ENCODE measurements around the gene PTPRK. TPM values are rescaled to one million over a fixed set of nuclear protein-coding genes. Genes with fewer than 3 reads are reported as not detected.

PTPRK gene
- total and polyA plus RNA-seq, 2 of the 8 experiments (the other 6 are each of a cell fraction or from before 2014, with no cell fraction given), result 11.4 to 47.3 TPM

GRCh38 chr6:128107682-128108081, 412.7 kb downstream of the PTPRK start:
- no peak for TF ChIP-seq KDM4A (IDR thresholded peaks at IDR 0.05; ENCODE audit: low read depth, low read length, severe bottlenecking)
- no peak for TF ChIP-seq SP4 (IDR thresholded peaks at IDR 0.05; ENCODE audit: low read length)
- TF ChIP-seq CBX8 (IDR thresholded peaks at IDR 0.05; ENCODE audit: borderline replicate concordance, low read depth, low read length), result no peak
- TF ChIP-seq GTF2F1 (IDR thresholded peaks at IDR 0.05; ENCODE audit: borderline replicate concordance, low read depth, low read length), result no peak
- no peak for TF ChIP-seq KDM5A (IDR thresholded peaks at IDR 0.05; ENCODE audit: low read length)
- TF ChIP-seq, protein P1, sequence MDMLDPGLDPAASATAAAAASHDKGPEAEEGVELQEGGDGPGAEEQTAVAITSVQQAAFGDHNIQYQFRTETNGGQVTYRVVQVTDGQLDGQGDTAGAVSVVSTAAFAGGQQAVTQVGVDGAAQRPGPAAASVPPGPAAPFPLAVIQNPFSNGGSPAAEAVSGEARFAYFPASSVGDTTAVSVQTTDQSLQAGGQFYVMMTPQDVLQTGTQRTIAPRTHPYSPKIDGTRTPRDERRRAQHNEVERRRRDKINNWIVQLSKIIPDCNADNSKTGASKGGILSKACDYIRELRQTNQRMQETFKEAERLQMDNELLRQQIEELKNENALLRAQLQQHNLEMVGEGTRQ (IDR thresholded peaks at IDR 0.05; ENCODE audit: low read length), result no peak
- no peaks in the 10 kb centered on the region for H4K20me1 ChIP-seq (replicated peaks in 1 of 2; ENCODE audit: control insufficient read depth in 1 of 2, insufficient read depth in 2 of 2, low read length in 2 of 2)
- H3K14ac ChIP-seq (ENCODE audit: insufficient read length), result no peak overlapping the region
- H2BK5ac ChIP-seq (ENCODE audit: low read depth, low read length), result no peak overlapping the region
- no peak overlapping the region for H3K4me2 ChIP-seq (ENCODE audit: insufficient read depth in 1 of 2, low read depth in 2 of 2, low read length in 2 of 2)
- no peak overlapping the region for H2AK5ac ChIP-seq (ENCODE audit: low read depth, low read length)
- FAIRE-seq (no peak), DNase-seq (ENCODE audit: low read depth in 1 of 2, low spot score in 2 of 2) (no peak)
- H4K8ac ChIP-seq (ENCODE audit: extremely low read depth, insufficient read depth, low read length), result no peak overlapping the region
- no peaks in the 10 kb centered on the region for H3K79me1 ChIP-seq (ENCODE audit: low read depth, low read length)
- H3K79me2 ChIP-seq (ENCODE audit: control insufficient read depth in 1 of 2, insufficient read depth in 2 of 2, low read length in 2 of 2), result no peaks in the 10 kb centered on the region
- no peaks in the 10 kb centered on the region for H3K27me3 ChIP-seq (replicated peaks in 1 of 4; ENCODE audit: control insufficient read depth in 3 of 4, extremely low read depth in 1 of 4, insufficient read depth in 3 of 4, low read length in 3 of 4)
- no peak overlapping the region for H2BK20ac ChIP-seq (ENCODE audit: low read length)
- H3K9ac ChIP-seq (replicated peaks in 1 of 4; ENCODE audit: extremely low read depth in 1 of 4, low read depth in 3 of 4, low read length in 3 of 4), result no peak overlapping the region
- 80% methylated on average over 1 of the region's 1 CpG; no CpG with 5 or more reads in 1 of the 2 experiments for WGBS, 2 experiments (ENCODE audit: extremely low coverage in 1 of 2, insufficient coverage in 1 of 2, insufficient read length in 1 of 2, insufficient replicate concordance in 2 of 2, low coverage in 1 of 2, low lambda C conversion rate in 2 of 2, missing lambda C conversion rate in 1 of 2)
- no peak overlapping the region for H4K91ac ChIP-seq (replicated peaks; ENCODE audit: insufficient read length, low read length)
- H3K23ac ChIP-seq (ENCODE audit: insufficient read length), result no peak overlapping the region
- H3K23me2 ChIP-seq (ENCODE audit: low read depth, low read length), result no peaks in the 10 kb centered on the region; the same call in 1 of the 2 replicates
- no peak overlapping the region for H2BK120ac ChIP-seq (replicated peaks; ENCODE audit: low read depth, low read length)
- H3K4me3 ChIP-seq (ENCODE audit: extremely low read depth in 1 of 4, insufficient read depth in 2 of 4, low read depth in 3 of 4, low read length in 4 of 4), result no peak overlapping the region
- H3K9me3 ChIP-seq (ENCODE audit: insufficient read depth in 2 of 2, low read depth in 1 of 2, low read length in 1 of 2), result no peaks in the 10 kb centered on the region
- H3K36me3 ChIP-seq (ENCODE audit: control insufficient read depth in 2 of 4, insufficient read depth in 4 of 4, low read length in 3 of 4), result no peaks in the 10 kb centered on the region
- no peak overlapping the region for H3K27ac ChIP-seq (ENCODE audit: low read depth, low read length)
- no peak overlapping the region for H3K56ac ChIP-seq (replicated peaks; ENCODE audit: insufficient read length, low read depth, low read length)
- POLR2A ChIA-PET (ENCODE audit: partially characterized antibody), result no interaction called here
- no peak overlapping the region for H3K18ac ChIP-seq (ENCODE audit: extremely low read depth, low read length)
- H4K5ac ChIP-seq (ENCODE audit: insufficient read length, low read depth, low read length), result no peak overlapping the region
- no peaks in the 10 kb centered on the region for H3K4me1 ChIP-seq (replicated peaks in 1 of 4; ENCODE audit: control insufficient read depth in 3 of 4, insufficient read depth in 4 of 4, low read length in 3 of 4)
- no peak overlapping the region for H2BK12ac ChIP-seq (ENCODE audit: low read depth, low read length)
- H2AFZ ChIP-seq (ENCODE audit: low read length), result no peak overlapping the region
- no peak overlapping the region for H2BK15ac ChIP-seq (ENCODE audit: low read length)
- CTCF ChIA-PET (ENCODE audit: partially characterized antibody), result interaction anchor here (0.7 kb wide), 1 partner anchor 572 kb away, joined by 3 read pairs; no protein-coding TSS in a partner anchor
- H3K4ac ChIP-seq (replicated peaks; ENCODE audit: insufficient read length, low read depth, low read length), result no peak overlapping the region
